HEK293 (cell line): Measurements from ENCODE around the gene RBBP7.

Experiments
- CTCF ChIA-PET: fragments of 350-600 bp; formaldehyde crosslinking; extraction: SDS; loops from one replicate; lab custom pipeline; 2021; ENCODE audit warnings: antibody characterized with exemption; lab: Yijun Ruan, JAX
- POLR2A ChIA-PET: fragments of 300-600 bp; formaldehyde crosslinking; extraction: SDS; loops from one replicate; lab custom pipeline; 2020; ENCODE audit warnings: antibody characterized with exemption, inconsistent platforms; lab: Yijun Ruan, JAX
- H3K27ac ChIP-seq: fragments of 200-500 bp; sonication (Bioruptor generic); 2 replicates; pipeline ENCODE4 v1.5.1; 2014; ENCODE audit warnings: low read depth, low read length, control low read depth, inconsistent platforms; ENCODE audit errors: extremely low read depth
- H3K36me3 ChIP-seq, 2 experiments: fragments of 200-500 bp in 1 of 2; sonication (Bioruptor generic) in 1 of 2; 1 replicate in 1 of 2; 2 replicates in 1 of 2; pipeline ENCODE4 v1.5.1; 2014 to 2017; ENCODE audit warnings: inconsistent platforms in 2 of 2, low read length in 2 of 2; ENCODE audit not compliant: control insufficient read depth in 2 of 2, insufficient read depth in 1 of 2
- H3K4me1 ChIP-seq: fragments of 200-500 bp; sonication (Bioruptor generic); 2 replicates; pipeline ENCODE4 v1.5.1; 2014; ENCODE audit warnings: mild to moderate bottlenecking, low read length, inconsistent platforms; ENCODE audit not compliant: control insufficient read depth, insufficient read depth
- H3K4me3 ChIP-seq: 2 replicates; pipeline ENCODE4 v1.5.1; 2011; ENCODE audit warnings: low read depth, mild to moderate bottlenecking, control low read depth, low read length, moderate library complexity
- H3K9me3 ChIP-seq: fragments of 200-500 bp; sonication (Bioruptor generic); 2 replicates; pipeline ENCODE4 v1.5.1; 2014; ENCODE audit warnings: low read depth, low read length, inconsistent platforms; ENCODE audit not compliant: control insufficient read depth, insufficient read depth
- CTCF ChIP-seq: fragments of 450-650 bp; formaldehyde crosslinking; IDR thresholded peaks from 2 replicates; pipeline ENCODE4 v1.5.1; 2016; ENCODE audit warnings: missing biosample characterization, missing genetic modification characterization
- EGR2 ChIP-seq: fragments of 450-650 bp; formaldehyde crosslinking; IDR thresholded peaks from 2 replicates; pipeline ENCODE4 v1.5.1; 2016; ENCODE audit warnings: low read depth, missing biosample characterization, missing genetic modification characterization
- GFI1B ChIP-seq: fragments of 450-650 bp; formaldehyde crosslinking; IDR thresholded peaks from 2 replicates; pipeline ENCODE4 v1.5.1; 2016; ENCODE audit warnings: missing biosample characterization, missing genetic modification characterization
- HOXC10 ChIP-seq: sonication (generic); formaldehyde crosslinking; IDR thresholded peaks from 2 replicates; pipeline ENCODE4 v1.8.1; 2023; ENCODE audit warnings: mild to moderate bottlenecking, missing genetic modification reagents
- IKZF3 ChIP-seq: fragments of 450-650 bp; IDR thresholded peaks from 2 replicates; pipeline ENCODE4 v1.5.0; 2018; ENCODE audit warnings: missing biosample characterization, mild to moderate bottlenecking, missing genetic modification characterization, moderate library complexity
- KLF8 ChIP-seq: fragments of 450-650 bp; formaldehyde crosslinking; IDR thresholded peaks from 2 replicates; pipeline ENCODE4 v1.5.1; 2016; ENCODE audit warnings: missing biosample characterization, missing genetic modification characterization
- OVOL3 ChIP-seq: fragments of 450-650 bp; formaldehyde crosslinking; IDR thresholded peaks from 2 replicates; pipeline ENCODE4 v1.5.1; 2016; ENCODE audit warnings: missing biosample characterization, missing genetic modification characterization
- PATZ1 ChIP-seq: fragments of 450-650 bp; formaldehyde crosslinking; IDR thresholded peaks from 2 replicates; pipeline ENCODE4 v1.5.1; 2016; ENCODE audit warnings: missing biosample characterization, missing genetic modification characterization
- ZBTB17 ChIP-seq: fragments of 450-650 bp; formaldehyde crosslinking; IDR thresholded peaks from 2 replicates; pipeline ENCODE4 v1.5.1; 2016; ENCODE audit warnings: missing biosample characterization, missing genetic modification characterization
- ZBTB7A ChIP-seq: fragments of 450-650 bp; formaldehyde crosslinking; IDR thresholded peaks from 2 replicates; pipeline ENCODE4 v1.5.1; 2016; ENCODE audit warnings: low read depth, missing biosample characterization, missing genetic modification characterization
- ZNF10 ChIP-seq: fragments of 450-650 bp; formaldehyde crosslinking; IDR thresholded peaks from 2 replicates; pipeline ENCODE4 v1.5.1; 2017; ENCODE audit warnings: missing biosample characterization, missing genetic modification characterization
- ZNF211 ChIP-seq: fragments of 450-650 bp; formaldehyde crosslinking; IDR thresholded peaks from 2 replicates; pipeline ENCODE4 v1.5.1; 2016; ENCODE audit warnings: low read depth, missing biosample characterization, missing genetic modification characterization
- ZNF214 ChIP-seq: fragments of 450-650 bp; formaldehyde crosslinking; IDR thresholded peaks from 2 replicates; pipeline ENCODE4 v1.5.1; 2017; ENCODE audit warnings: missing biosample characterization, mild to moderate bottlenecking, missing genetic modification characterization, borderline replicate concordance
- ZNF266 ChIP-seq: fragments of 450-650 bp; formaldehyde crosslinking; IDR thresholded peaks from 2 replicates; pipeline ENCODE4 v1.5.1; 2016; ENCODE audit warnings: missing biosample characterization, missing genetic modification characterization, low read depth
- ZNF341 ChIP-seq: fragments of 450-650 bp; formaldehyde crosslinking; IDR thresholded peaks from 2 replicates; pipeline ENCODE4; 2016; ENCODE audit warnings: low read depth, missing biosample characterization, missing genetic modification characterization
- ZNF354C ChIP-seq: fragments of 450-650 bp; formaldehyde crosslinking; IDR thresholded peaks from 2 replicates; pipeline ENCODE4 v1.5.1; 2016; ENCODE audit warnings: missing biosample characterization, missing genetic modification characterization, low read depth, borderline replicate concordance
- ZNF48 ChIP-seq: fragments of 450-650 bp; formaldehyde crosslinking; IDR thresholded peaks from 2 replicates; pipeline ENCODE4 v1.5.1; 2016; ENCODE audit warnings: missing biosample characterization, missing genetic modification characterization
- ZNF548 ChIP-seq: fragments of 450-650 bp; formaldehyde crosslinking; IDR thresholded peaks from 2 replicates; pipeline ENCODE4 v1.5.1; 2016; ENCODE audit warnings: missing biosample characterization, missing genetic modification characterization
- ZNF658 ChIP-seq: fragments of 450-650 bp; formaldehyde crosslinking; IDR thresholded peaks from 2 replicates; pipeline ENCODE4; 2016; ENCODE audit warnings: missing biosample characterization, missing genetic modification characterization
- ZNF747 ChIP-seq: fragments of 450-650 bp; formaldehyde crosslinking; IDR thresholded peaks from 2 replicates; pipeline ENCODE4 v1.5.1; 2016; ENCODE audit warnings: missing biosample characterization, missing genetic modification characterization
- ZNF843 ChIP-seq: fragments of 450-650 bp; formaldehyde crosslinking; IDR thresholded peaks from 2 replicates; pipeline ENCODE4 v1.5.1; 2016; ENCODE audit warnings: missing biosample characterization, missing genetic modification characterization
- TF ChIP-seq, protein P1 (sequence below): fragments of 450-650 bp; formaldehyde crosslinking; IDR thresholded peaks from 2 replicates; pipeline ENCODE4 v1.5.1; 2016; ENCODE audit warnings: missing biosample characterization, missing genetic modification characterization, borderline replicate concordance
- TF ChIP-seq, protein P2 (sequence below): fragments of 450-650 bp; formaldehyde crosslinking; IDR thresholded peaks from 2 replicates; pipeline ENCODE4 v1.5.1; 2016; ENCODE audit warnings: missing biosample characterization, missing genetic modification characterization
- TF ChIP-seq, protein P3 (sequence below): fragments of 450-650 bp; formaldehyde crosslinking; IDR thresholded peaks from 2 replicates; pipeline ENCODE4 v1.5.1; 2016; ENCODE audit warnings: missing biosample characterization, missing genetic modification characterization
- TF ChIP-seq, protein P4 (sequence below): fragments of 450-650 bp; formaldehyde crosslinking; IDR thresholded peaks from 2 replicates; pipeline ENCODE4 v1.5.1; 2016; ENCODE audit warnings: missing biosample characterization, missing genetic modification characterization

Gene RBBP7

GRCh38 chrX:16874458-16875095 is 4.4 kb upstream of the RBBP7 start:
- ChIA-PET POLR2A (no interaction called here), CTCF (interaction anchor here (0.6 to 5.8 kb wide), 6 partner anchors 9 to 209 kb away, joined by 4 to 59 read pairs (median 6); no protein-coding TSS in a partner anchor)

GRCh38 chrX:16873106-16873505 is 2.9 kb upstream of the RBBP7 start:
- Histone ChIP-seq H3K9me3 (no peaks in the 10 kb centered on the region), H3K4me1 (no peaks in the 10 kb centered on the region; the same call in 1 of the 2 replicates), H3K36me3 (peaks cover 7 to 11% of the 10 kb centered on the region in 2 experiments), H3K4me3 (no peak overlapping the region), H3K27ac (no peak overlapping the region)
- ChIA-PET CTCF (interaction anchor here (0.5 to 5.8 kb wide), 6 partner anchors 11 to 173 kb away, joined by 3 to 59 read pairs (median 4); no protein-coding TSS in a partner anchor), POLR2A (interaction anchor here (0.5 to 2.0 kb wide), 3 partner anchors 10 to 23 kb away, joined by 3 to 7 read pairs (median 4); no protein-coding TSS in a partner anchor)
- no peak for TF ChIP-seq PATZ1
- no peak for TF ChIP-seq HOXC10 (CRISPR knock-in tag)
- TF ChIP-seq OVOL3 = no peak
- TF ChIP-seq ZNF843 = no peak
- no peak for TF ChIP-seq ZBTB17 (tag by site-specific recombination)
- no peak for TF ChIP-seq ZNF48 (tag by site-specific recombination)
- TF ChIP-seq, protein P1, sequence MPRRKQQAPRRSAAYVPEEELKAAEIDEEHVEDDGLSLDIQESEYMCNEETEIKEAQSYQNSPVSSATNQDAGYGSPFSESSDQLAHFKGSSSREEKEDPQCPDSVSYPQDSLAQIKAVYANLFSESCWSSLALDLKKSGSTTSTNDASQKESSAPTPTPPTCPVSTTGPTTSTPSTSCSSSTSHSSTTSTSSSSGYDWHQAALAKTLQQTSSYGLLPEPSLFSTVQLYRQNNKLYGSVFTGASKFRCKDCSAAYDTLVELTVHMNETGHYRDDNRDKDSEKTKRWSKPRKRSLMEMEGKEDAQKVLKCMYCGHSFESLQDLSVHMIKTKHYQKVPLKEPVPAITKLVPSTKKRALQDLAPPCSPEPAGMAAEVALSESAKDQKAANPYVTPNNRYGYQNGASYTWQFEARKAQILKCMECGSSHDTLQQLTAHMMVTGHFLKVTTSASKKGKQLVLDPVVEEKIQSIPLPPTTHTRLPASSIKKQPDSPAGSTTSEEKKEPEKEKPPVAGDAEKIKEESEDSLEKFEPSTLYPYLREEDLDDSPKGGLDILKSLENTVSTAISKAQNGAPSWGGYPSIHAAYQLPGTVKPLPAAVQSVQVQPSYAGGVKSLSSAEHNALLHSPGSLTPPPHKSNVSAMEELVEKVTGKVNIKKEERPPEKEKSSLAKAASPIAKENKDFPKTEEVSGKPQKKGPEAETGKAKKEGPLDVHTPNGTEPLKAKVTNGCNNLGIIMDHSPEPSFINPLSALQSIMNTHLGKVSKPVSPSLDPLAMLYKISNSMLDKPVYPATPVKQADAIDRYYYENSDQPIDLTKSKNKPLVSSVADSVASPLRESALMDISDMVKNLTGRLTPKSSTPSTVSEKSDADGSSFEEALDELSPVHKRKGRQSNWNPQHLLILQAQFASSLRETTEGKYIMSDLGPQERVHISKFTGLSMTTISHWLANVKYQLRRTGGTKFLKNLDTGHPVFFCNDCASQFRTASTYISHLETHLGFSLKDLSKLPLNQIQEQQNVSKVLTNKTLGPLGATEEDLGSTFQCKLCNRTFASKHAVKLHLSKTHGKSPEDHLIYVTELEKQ (tag by site-specific recombination) = no peak
- TF ChIP-seq EGR2 (tag by site-specific recombination) = no peak
- TF ChIP-seq, protein P2, sequence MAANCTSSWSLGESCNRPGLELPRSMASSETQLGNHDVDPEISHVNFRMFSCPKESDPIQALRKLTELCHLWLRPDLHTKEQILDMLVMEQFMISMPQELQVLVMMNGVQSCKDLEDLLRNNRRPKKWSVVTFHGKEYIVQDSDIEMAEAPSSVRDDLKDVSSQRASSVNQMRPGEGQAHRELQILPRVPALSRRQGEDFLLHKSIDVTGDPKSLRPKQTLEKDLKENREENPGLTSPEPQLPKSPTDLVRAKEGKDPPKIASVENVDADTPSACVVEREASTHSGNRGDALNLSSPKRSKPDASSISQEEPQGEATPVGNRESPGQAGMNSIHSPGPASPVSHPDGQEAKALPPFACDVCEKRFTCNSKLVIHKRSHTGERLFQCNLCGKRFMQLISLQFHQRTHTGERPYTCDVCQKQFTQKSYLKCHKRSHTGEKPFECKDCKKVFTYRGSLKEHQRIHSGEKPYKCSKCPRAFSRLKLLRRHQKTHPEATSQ (tag by site-specific recombination) = no peak

More at GRCh38 chrX:16874458-16875095, 4.4 kb upstream of the RBBP7 start:
- no peaks in the 10 kb centered on the region for H3K9me3 ChIP-seq
- no peak for TF ChIP-seq ZBTB7A
- TF ChIP-seq ZNF10 (tag by site-specific recombination) = no peak
- no peak for TF ChIP-seq ZNF266
- no peak for TF ChIP-seq GFI1B (tag by site-specific recombination)
- TF ChIP-seq, protein P3, sequence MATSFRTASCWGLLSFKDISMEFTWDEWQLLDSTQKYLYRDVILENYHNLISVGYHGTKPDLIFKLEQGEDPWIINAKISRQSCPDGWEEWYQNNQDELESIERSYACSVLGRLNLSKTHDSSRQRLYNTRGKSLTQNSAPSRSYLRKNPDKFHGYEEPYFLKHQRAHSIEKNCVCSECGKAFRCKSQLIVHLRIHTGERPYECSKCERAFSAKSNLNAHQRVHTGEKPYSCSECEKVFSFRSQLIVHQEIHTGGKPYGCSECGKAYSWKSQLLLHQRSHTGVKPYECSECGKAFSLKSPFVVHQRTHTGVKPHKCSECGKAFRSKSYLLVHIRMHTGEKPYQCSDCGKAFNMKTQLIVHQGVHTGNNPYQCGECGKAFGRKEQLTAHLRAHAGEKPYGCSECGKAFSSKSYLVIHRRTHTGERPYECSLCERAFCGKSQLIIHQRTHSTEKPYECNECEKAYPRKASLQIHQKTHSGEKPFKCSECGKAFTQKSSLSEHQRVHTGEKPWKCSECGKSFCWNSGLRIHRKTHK (tag by site-specific recombination) = no peak
- no peak for TF ChIP-seq KLF8 (tag by site-specific recombination)
- TF ChIP-seq ZNF214 (tag by site-specific recombination) = no peak
- no peak for TF ChIP-seq ZNF354C (tag by site-specific recombination)
- no peak for TF ChIP-seq ZNF658 (tag by site-specific recombination)
- no peak for TF ChIP-seq ZNF341
- TF ChIP-seq, protein P4, sequence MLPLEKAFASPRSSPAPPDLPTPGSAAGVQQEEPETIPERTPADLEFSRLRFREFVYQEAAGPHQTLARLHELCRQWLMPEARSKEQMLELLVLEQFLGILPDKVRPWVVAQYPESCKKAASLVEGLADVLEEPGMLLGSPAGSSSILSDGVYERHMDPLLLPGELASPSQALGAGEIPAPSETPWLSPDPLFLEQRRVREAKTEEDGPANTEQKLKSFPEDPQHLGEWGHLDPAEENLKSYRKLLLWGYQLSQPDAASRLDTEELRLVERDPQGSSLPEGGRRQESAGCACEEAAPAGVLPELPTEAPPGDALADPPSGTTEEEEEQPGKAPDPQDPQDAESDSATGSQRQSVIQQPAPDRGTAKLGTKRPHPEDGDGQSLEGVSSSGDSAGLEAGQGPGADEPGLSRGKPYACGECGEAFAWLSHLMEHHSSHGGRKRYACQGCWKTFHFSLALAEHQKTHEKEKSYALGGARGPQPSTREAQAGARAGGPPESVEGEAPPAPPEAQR = no peak
- TF ChIP-seq ZNF548 (tag by site-specific recombination) = no peak
- no peak for TF ChIP-seq ZNF48 (tag by site-specific recombination)
- no peak for TF ChIP-seq ZNF211 (tag by site-specific recombination)
- TF ChIP-seq CTCF (tag by site-specific recombination) = no peak
- TF ChIP-seq IKZF3 (tag by site-specific recombination) = no peak
- TF ChIP-seq ZNF747 (tag by site-specific recombination) = no peak
- no peak for TF ChIP-seq ZBTB17 (tag by site-specific recombination)
- H3K4me1 ChIP-seq = no peaks in the 10 kb centered on the region
- no peak overlapping the region for H3K27ac ChIP-seq
- no peaks in the 10 kb centered on the region for H3K36me3 ChIP-seq
- no peak overlapping the region for H3K4me3 ChIP-seq
